Panc1 (cell line): ENCODE data around the gene ABCC4. TPM values are rescaled to one million over a fixed set of nuclear protein-coding genes. Genes with fewer than 3 reads are reported as not detected.
A peak's percentile ranks its signal among the peaks of the same experiment; 100 is the strongest.

Source experiments
- ATAC-seq: fragments of 200-7000 bp; cut with Tn5 transposase; 2 replicates; pipeline ENCODE4 v1.9.1; 2020; ENCODE audit warnings: mild to moderate bottlenecking, moderate library complexity
- BruUV-seq: library from RNA; stranded (reverse); fragments of 400-500 nt; replicated peaks from 2 replicates; lab custom pipeline; 2021; lab: Mats Ljungman, UMichigan
- CTCF ChIA-PET: fragments of 300-600 bp; sonication (Branson Sonifier 250); formaldehyde crosslinking; loops from one replicate; lab custom pipeline; 2022; ENCODE audit warnings: antibody characterized with exemption; lab: Charles Lee
- POLR2A ChIA-PET: fragments of 300-600 bp; sonication (Branson Sonifier 250); formaldehyde crosslinking; loops from one replicate; lab custom pipeline; 2022; ENCODE audit warnings: antibody characterized with exemption; lab: Charles Lee
- DNase-seq: peaks from one replicate; pipeline ENCODE4 v3.0.0-alpha.2; 2010; ENCODE audit warnings: low read depth, low spot score
- H3K27ac ChIP-seq: 2 replicates; pipeline ENCODE4 v1.5.1; 2011; ENCODE audit warnings: mild to moderate bottlenecking, low read length, inconsistent platforms
- H3K27me3 ChIP-seq: fragments of 200-500 bp; sonication (Bioruptor generic); 2 replicates; pipeline ENCODE4 v1.6.0; 2014; ENCODE audit warnings: low read length, inconsistent platforms; ENCODE audit not compliant: control insufficient read depth, insufficient read depth
- H3K36me3 ChIP-seq: fragments of 200-500 bp; sonication (Bioruptor generic); 2 replicates; pipeline ENCODE4 v1.5.1; 2014; ENCODE audit warnings: inconsistent platforms, mild to moderate bottlenecking, low read length, moderate library complexity; ENCODE audit not compliant: control insufficient read depth, insufficient read depth
- H3K4me1 ChIP-seq: 2 replicates; pipeline ENCODE4 v1.5.1; 2011; ENCODE audit warnings: inconsistent platforms, mild to moderate bottlenecking, low read length, moderate library complexity; ENCODE audit not compliant: control insufficient read depth, insufficient read depth
- H3K4me3 ChIP-seq, 2 experiments: 2 replicates each; pipeline ENCODE4 v1.5.1; 2011 to 2012; ENCODE audit warnings: low read depth in 2 of 2, low read length in 2 of 2, mild to moderate bottlenecking in 2 of 2, inconsistent platforms in 1 of 2, moderate library complexity in 1 of 2
- H3K9me3 ChIP-seq: fragments of 200-500 bp; sonication (Bioruptor generic); 2 replicates; pipeline ENCODE4 v1.5.1; 2014; ENCODE audit warnings: low read depth, mild to moderate bottlenecking, inconsistent platforms, low read length, moderate library complexity; ENCODE audit not compliant: control insufficient read depth, insufficient read depth
- POLR2AphosphoS5 ChIP-seq: IDR thresholded peaks from 2 replicates; pipeline ENCODE4 v1.6.1; 2012; ENCODE audit warnings: mild to moderate bottlenecking, low read depth, low read length, moderate library complexity
- REST ChIP-seq, 2 experiments: IDR thresholded peaks; 2 replicates each; pipeline ENCODE4 v1.6.1; 2011 to 2012; ENCODE audit warnings: low read depth in 2 of 2, control low read depth in 1 of 2, low read length in 1 of 2, mild to moderate bottlenecking in 1 of 2, moderate library complexity in 1 of 2; ENCODE audit not compliant: insufficient read depth in 1 of 2
- SIN3A ChIP-seq: IDR thresholded peaks from 2 replicates; pipeline ENCODE4 v1.6.1; 2012; ENCODE audit warnings: low read depth, mild to moderate bottlenecking, low read length, moderate library complexity, borderline replicate concordance; ENCODE audit not compliant: insufficient read depth
- TCF7L2 ChIP-seq: IDR thresholded peaks from 2 replicates; pipeline ENCODE4 v1.6.1; 2011; ENCODE audit warnings: mild to moderate bottlenecking, low read depth, low read length, inconsistent platforms
- in situ Hi-C: cut with HindIII; loops from 2 replicates; pipeline ENCODE4 v1.10.0; 2016; ENCODE audit warnings: low sequenced_read_pairs, low pct_unique_long_range_greater_than_20kb
- intact Hi-C: fragments of 100-400 bp; cut with micrococcal nuclease; formaldehyde crosslinking; loops from one replicate; pipeline ENCODE4 v1.10.0; 2022; ENCODE audit not compliant: unreplicated experiment
- total RNA-seq: library from RNA; stranded (reverse); gene quantifications from one replicate; pipeline ENCODE4 v1.2.1, GENCODE V29; 2021; ENCODE audit not compliant: unreplicated experiment
- TF ChIP-seq, protein P1 (sequence below): fragments of 450-650 bp; IDR thresholded peaks from 2 replicates; pipeline ENCODE4 v1.5.1; 2017; ENCODE audit warnings: mild to moderate bottlenecking

ABCC4 gene
- total RNA-seq, 1 experiment from 2014 or later = 69.3 TPM

DNA sequence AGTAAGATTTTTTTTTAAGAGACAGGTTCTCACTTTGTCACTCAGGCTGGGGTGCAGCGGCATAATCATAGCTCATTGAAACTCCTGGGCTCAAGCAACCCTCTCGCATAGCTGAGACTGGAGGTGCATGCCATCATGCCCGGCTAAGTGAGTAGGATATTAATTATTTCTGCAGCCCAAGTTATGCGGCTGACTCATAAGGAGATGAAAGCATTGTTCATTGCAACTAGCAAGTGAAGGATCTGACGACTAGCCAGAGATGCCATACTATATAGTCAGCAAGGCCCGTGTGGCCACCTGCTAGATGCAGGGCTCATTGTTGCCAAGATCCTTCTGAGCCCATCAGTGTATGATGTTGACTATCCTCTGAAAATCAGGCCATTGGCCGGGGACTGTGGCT, 45.2 kb downstream of the ABCC4 start:
- TF ChIP-seq TCF7L2 (peak; percentile 90), POLR2AphosphoS5 (no peak)
- TF ChIP-seq, protein P1, sequence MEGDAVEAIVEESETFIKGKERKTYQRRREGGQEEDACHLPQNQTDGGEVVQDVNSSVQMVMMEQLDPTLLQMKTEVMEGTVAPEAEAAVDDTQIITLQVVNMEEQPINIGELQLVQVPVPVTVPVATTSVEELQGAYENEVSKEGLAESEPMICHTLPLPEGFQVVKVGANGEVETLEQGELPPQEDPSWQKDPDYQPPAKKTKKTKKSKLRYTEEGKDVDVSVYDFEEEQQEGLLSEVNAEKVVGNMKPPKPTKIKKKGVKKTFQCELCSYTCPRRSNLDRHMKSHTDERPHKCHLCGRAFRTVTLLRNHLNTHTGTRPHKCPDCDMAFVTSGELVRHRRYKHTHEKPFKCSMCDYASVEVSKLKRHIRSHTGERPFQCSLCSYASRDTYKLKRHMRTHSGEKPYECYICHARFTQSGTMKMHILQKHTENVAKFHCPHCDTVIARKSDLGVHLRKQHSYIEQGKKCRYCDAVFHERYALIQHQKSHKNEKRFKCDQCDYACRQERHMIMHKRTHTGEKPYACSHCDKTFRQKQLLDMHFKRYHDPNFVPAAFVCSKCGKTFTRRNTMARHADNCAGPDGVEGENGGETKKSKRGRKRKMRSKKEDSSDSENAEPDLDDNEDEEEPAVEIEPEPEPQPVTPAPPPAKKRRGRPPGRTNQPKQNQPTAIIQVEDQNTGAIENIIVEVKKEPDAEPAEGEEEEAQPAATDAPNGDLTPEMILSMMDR = no peak
- peak; percentile 69 for DNase-seq
- peaks cover 27% of the 10 kb centered on the region for H3K4me1 ChIP-seq
- intact Hi-C loops (no loop called here), in situ Hi-C loops (no loop called here)
- H3K4me3 ChIP-seq = no peak overlapping the region
- ChIA-PET POLR2A (interaction anchor here (0.6 kb wide), 1 partner anchor 1971 kb away, joined by 5 read pairs; no protein-coding TSS in a partner anchor), CTCF (no interaction called here)
- ATAC-seq = peak; percentile 92
- H3K36me3 ChIP-seq = no peaks in the 10 kb centered on the region
- H3K27ac ChIP-seq = peak overlapping the region; percentile 63
- no TSS peak for BruUV-seq
- no peaks in the 10 kb centered on the region for H3K9me3 ChIP-seq
- no peaks in the 10 kb centered on the region for H3K27me3 ChIP-seq

- Histone ChIP-seq H3K27me3 (no peaks in the 10 kb centered on the region), H3K9me3 (no peaks in the 10 kb centered on the region), H3K27ac (peak overlapping the region; percentile 63), H3K36me3 (no peaks in the 10 kb centered on the region), H3K4me1 (peaks cover 27% of the 10 kb centered on the region), H3K4me3 (no peak overlapping the region)
- POLR2A ChIA-PET = interaction anchor here (0.6 kb wide), 1 partner anchor 1972 kb away, joined by 5 read pairs; no protein-coding TSS in a partner anchor
- in situ Hi-C loops (no loop called here), intact Hi-C loops (no loop called here)
- no TSS peak for BruUV-seq
- DNase-seq = no peak
- no peak for ATAC-seq
- CTCF ChIA-PET = no interaction called here
- TF ChIP-seq TCF7L2 = no peak
- TF ChIP-seq, protein P1 = no peak
These were observed 46.0 kb downstream of the ABCC4 start for GRCh38 chr13:95255072-95255732.

- Histone ChIP-seq H3K27me3 (no peaks in the 10 kb centered on the region), H3K27ac (peak overlapping the region; percentile 70), H3K4me3 (no peak overlapping the region), H3K4me1 (peaks cover 27% of the 10 kb centered on the region), H3K9me3 (no peaks in the 10 kb centered on the region), H3K36me3 (no peaks in the 10 kb centered on the region)
- POLR2A ChIA-PET = no interaction called here
- DNase-seq = no peak
- in situ Hi-C loops = no loop called here
- BruUV-seq = no TSS peak
- ATAC-seq = peak; percentile 17; the same call in 1 of the 2 replicates
- CTCF ChIA-PET = no interaction called here
- TF ChIP-seq REST (IDR thresholded peaks at IDR 0.05; ENCODE audit: insufficient read depth in 1 of 2, low read depth in 2 of 2, low read length in 1 of 2) (no peak), TCF7L2 (no peak), POLR2AphosphoS5 (no peak), SIN3A (no peak)
- TF ChIP-seq, protein P1 = no peak
- intact Hi-C loops = no loop called here
These were observed 46.9 kb downstream of the ABCC4 start for GRCh38 chr13:95254339-95254738.
